ENCODE results near the gene SNX13. TPM values are rescaled to one million over a fixed set of nuclear protein-coding genes. Genes with fewer than 3 reads are reported as not detected.
"Not testable (repeated sequence)": the region's sequence is repeated elsewhere in the genome, so short reads cannot be mapped to it uniquely, and the experiment has no call there.

SNX13 gene
- total RNA-seq, 1 donor from 2014 or later = 34.3 TPM

DNA sequence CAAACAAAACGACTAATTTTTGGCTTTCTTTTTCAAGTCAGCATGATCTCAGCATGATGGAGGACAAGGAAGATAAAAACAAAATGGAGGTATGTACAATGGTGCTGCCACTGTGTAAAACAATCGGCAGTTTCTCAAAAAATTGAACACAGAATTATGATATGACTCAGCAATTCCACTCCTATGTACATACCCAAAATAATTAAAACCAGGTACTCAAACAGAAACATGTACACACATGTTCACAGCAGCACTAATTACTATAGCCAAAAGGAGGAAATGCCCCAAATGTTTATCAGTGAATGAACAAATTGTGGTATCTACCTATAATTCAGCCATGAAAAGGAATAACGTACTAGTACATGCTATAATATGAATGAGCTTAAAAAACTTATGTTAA, 29.9 kb downstream of the SNX13 start:
- Mint-ChIP-seq H3K4me3 (ENCODE audit: unreplicated experiment) (no peak overlapping the region), H3K9me3 (ENCODE audit: unreplicated experiment) (no peaks in the 10 kb centered on the region), H3K4me1 (ENCODE audit: unreplicated experiment) (peaks cover 14% of the 10 kb centered on the region), H3K27me3 (ENCODE audit: unreplicated experiment) (no peaks in the 10 kb centered on the region), H3K36me3 (ENCODE audit: low read depth, unreplicated experiment) (no peaks in the 10 kb centered on the region), H3K27ac (ENCODE audit: unreplicated experiment) (no peak overlapping the region)
- TF ChIP-seq, protein P1, sequence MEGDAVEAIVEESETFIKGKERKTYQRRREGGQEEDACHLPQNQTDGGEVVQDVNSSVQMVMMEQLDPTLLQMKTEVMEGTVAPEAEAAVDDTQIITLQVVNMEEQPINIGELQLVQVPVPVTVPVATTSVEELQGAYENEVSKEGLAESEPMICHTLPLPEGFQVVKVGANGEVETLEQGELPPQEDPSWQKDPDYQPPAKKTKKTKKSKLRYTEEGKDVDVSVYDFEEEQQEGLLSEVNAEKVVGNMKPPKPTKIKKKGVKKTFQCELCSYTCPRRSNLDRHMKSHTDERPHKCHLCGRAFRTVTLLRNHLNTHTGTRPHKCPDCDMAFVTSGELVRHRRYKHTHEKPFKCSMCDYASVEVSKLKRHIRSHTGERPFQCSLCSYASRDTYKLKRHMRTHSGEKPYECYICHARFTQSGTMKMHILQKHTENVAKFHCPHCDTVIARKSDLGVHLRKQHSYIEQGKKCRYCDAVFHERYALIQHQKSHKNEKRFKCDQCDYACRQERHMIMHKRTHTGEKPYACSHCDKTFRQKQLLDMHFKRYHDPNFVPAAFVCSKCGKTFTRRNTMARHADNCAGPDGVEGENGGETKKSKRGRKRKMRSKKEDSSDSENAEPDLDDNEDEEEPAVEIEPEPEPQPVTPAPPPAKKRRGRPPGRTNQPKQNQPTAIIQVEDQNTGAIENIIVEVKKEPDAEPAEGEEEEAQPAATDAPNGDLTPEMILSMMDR (IDR thresholded peaks at IDR 0.05; ENCODE audit: unreplicated experiment) = no peak
- no peak for DNase-seq (ENCODE audit: low spot score)

DNA sequence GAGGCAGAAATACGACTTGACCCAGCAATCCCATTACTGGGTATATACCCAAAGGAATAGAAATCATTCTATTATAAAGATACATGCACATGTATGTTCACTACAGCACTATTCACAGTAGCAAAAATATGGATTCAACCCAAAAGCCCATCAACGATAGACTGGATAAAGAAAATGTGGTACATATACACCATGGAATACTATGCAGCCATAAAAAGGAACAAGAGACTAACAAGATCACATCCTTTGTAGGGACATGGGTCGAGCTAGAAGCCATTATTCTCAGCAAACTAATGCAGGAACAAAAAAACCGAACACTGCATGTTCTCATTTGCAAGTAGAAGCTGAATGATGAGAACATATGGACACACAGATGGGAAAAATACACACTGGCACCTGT, 31.0 kb downstream of the SNX13 start:
- not testable (repeated sequence) for H3K27ac Mint-ChIP-seq (ENCODE audit: unreplicated experiment); H3K9me3 Mint-ChIP-seq (ENCODE audit: unreplicated experiment); H3K27me3 Mint-ChIP-seq (ENCODE audit: unreplicated experiment); H3K36me3 Mint-ChIP-seq (ENCODE audit: low read depth, unreplicated experiment); DNase-seq (ENCODE audit: low spot score); H3K4me3 Mint-ChIP-seq (ENCODE audit: unreplicated experiment)
- peaks cover 13% of the 10 kb centered on the region for H3K4me1 Mint-ChIP-seq (ENCODE audit: unreplicated experiment)

DNA sequence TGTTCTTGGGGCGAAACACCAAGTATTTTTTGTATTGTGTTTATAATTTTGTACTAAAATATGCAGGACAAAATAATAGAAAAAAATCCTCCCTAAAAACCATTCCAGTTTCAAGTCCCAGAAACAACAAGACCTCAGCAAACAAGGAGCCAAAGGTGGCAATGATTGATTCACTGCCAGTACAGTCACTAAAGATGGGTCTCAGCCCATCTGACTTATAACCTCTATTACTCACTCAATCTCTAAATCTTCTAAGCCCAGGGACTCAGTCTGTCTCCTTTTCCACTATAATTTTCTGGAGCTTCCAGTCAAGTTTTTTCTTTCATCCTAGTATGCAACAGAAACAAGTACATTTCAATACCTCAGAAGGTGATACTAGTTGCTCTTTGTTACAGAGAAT, 33.3 kb downstream of the SNX13 start:
- H3K4me1 Mint-ChIP-seq (ENCODE audit: unreplicated experiment) = peaks cover 2% of the 10 kb centered on the region
- H3K27me3 Mint-ChIP-seq (ENCODE audit: unreplicated experiment) = no peaks in the 10 kb centered on the region
- no peak for DNase-seq (ENCODE audit: low spot score)
- H3K27ac Mint-ChIP-seq (ENCODE audit: unreplicated experiment) = no peak overlapping the region
- H3K9me3 Mint-ChIP-seq (ENCODE audit: unreplicated experiment) = no peaks in the 10 kb centered on the region
- no peak overlapping the region for H3K4me3 Mint-ChIP-seq (ENCODE audit: unreplicated experiment)
- H3K36me3 Mint-ChIP-seq (ENCODE audit: low read depth, unreplicated experiment) = no peaks in the 10 kb centered on the region
- TF ChIP-seq, protein P1 (IDR thresholded peaks at IDR 0.05; ENCODE audit: unreplicated experiment) = no peak

DNA sequence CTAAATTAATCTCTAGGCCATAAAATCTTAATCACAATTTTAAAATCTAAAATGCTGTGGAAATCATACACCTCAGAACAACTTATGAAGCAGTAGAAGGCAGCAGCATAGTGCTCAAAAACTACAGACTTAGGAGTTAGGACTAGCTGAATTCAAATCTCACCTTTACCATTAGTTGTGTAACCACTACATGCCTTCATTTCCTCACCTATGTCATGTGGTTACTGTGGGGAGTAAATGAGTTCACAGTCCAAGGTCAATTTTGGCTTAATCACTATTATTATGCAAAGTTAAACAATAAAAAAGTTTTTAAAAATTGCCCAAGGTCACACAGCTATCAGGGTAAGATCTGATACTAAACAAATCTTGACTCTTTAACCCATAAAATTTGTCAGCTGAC, 37.0 kb downstream of the SNX13 start:
- Mint-ChIP-seq H3K4me3 (ENCODE audit: unreplicated experiment) (no peak overlapping the region), H3K9me3 (ENCODE audit: unreplicated experiment) (no peaks in the 10 kb centered on the region), H3K27me3 (ENCODE audit: unreplicated experiment) (no peaks in the 10 kb centered on the region), H3K4me1 (ENCODE audit: unreplicated experiment) (no peaks in the 10 kb centered on the region), H3K27ac (ENCODE audit: unreplicated experiment) (no peak overlapping the region), H3K36me3 (ENCODE audit: low read depth, unreplicated experiment) (no peaks in the 10 kb centered on the region)
- no peak for DNase-seq (ENCODE audit: low spot score)
- TF ChIP-seq, protein P1 (IDR thresholded peaks at IDR 0.05; ENCODE audit: unreplicated experiment) = no peak

DNA sequence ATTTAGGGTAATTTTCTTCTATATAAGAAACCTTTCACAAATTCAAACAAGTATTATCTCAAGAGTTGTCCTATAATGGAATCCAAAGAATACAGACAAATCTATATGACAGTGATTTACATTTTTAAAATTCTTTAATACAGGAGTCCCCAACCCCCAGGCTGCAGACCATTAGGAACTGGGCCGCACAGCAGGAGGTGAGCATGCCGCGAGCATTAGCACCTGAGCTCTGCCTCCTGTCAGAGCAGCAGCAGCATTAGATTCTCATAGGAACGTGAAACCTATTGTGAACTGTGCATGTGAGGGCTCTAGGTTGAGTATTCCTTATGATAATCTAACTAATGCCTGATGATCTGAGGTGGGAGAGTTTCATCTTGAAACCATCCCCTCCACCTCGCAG, 37.7 kb downstream of the SNX13 start:
- Mint-ChIP-seq H3K36me3 (ENCODE audit: low read depth, unreplicated experiment) (no peaks in the 10 kb centered on the region), H3K27me3 (ENCODE audit: unreplicated experiment) (no peaks in the 10 kb centered on the region), H3K9me3 (ENCODE audit: unreplicated experiment) (no peaks in the 10 kb centered on the region), H3K27ac (ENCODE audit: unreplicated experiment) (no peak overlapping the region), H3K4me1 (ENCODE audit: unreplicated experiment) (no peaks in the 10 kb centered on the region), H3K4me3 (ENCODE audit: unreplicated experiment) (no peak overlapping the region)
- no peak for DNase-seq (ENCODE audit: low spot score)
- TF ChIP-seq, protein P1 (IDR thresholded peaks at IDR 0.05; ENCODE audit: unreplicated experiment) = no peak

DNA sequence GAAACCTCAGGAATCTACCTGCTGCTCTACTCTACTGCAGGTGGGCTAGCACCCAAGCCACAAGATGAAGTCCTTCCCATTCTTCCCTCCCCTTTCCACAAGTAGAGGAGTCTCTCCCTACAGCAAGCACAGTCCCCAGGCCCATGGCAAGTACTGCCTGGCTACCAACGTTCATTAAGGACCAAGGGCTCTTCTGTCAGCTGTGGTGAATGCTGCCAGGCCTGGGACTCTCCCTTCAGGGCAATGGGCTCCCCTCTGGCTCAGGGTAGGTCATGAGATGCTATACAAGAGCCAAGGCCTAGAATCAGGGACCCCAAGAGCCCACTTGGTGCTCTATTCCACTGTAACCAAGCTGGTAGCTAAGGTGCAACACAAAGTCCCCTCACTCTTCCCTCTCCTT, 39.8 kb downstream of the SNX13 start:
- Mint-ChIP-seq H3K36me3 (ENCODE audit: low read depth, unreplicated experiment) (no peaks in the 10 kb centered on the region), H3K27ac (ENCODE audit: unreplicated experiment) (no peak overlapping the region)
- TF ChIP-seq, protein P1 (IDR thresholded peaks at IDR 0.05; ENCODE audit: unreplicated experiment) = no peak

More for the DNA sequence above, 39.8 kb downstream of the SNX13 start:
- Mint-ChIP-seq H3K4me3 (ENCODE audit: unreplicated experiment) (no peak overlapping the region), H3K4me1 (ENCODE audit: unreplicated experiment) (no peaks in the 10 kb centered on the region), H3K27me3 (ENCODE audit: unreplicated experiment) (no peaks in the 10 kb centered on the region), H3K9me3 (ENCODE audit: unreplicated experiment) (no peaks in the 10 kb centered on the region)
- DNase-seq (ENCODE audit: low spot score) = no peak
